HG02870 (cell line): ENCODE data around the gene GOLGA6B.
"Not testable (repeated sequence)": the region's sequence is repeated elsewhere in the genome, so short reads cannot be mapped to it uniquely, and the experiment has no call there.

Source experiments
- ATAC-seq: cut with Tn5 transposase; IDR thresholded peaks from one replicate; pipeline ENCODE4 v1.9.1; 2021; ENCODE audit warnings: mild to moderate bottlenecking, moderate library complexity; ENCODE audit not compliant: unreplicated experiment

The GOLGA6B gene

DNA sequence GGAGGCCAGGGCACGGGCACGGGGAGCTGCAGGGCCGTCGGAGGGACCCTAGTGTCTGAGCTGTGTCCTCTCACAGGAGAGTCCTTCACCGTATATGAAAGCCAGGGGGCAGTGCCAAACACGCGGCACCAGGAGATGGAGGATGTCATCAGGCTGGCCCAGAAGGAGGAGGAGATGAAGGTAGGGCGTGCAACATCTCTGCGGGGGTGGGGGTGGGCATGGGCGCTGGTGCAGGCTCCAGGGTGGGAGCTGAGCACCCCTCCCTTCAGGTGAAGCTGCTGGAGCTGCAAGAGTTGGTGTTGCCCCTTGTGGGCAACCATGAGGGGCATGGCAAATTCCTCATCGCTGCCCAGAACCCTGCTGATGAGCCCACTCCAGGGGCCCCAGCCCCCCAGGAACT, 11.2 kb downstream of the GOLGA6B start:
- not testable (repeated sequence) for ATAC-seq

DNA sequence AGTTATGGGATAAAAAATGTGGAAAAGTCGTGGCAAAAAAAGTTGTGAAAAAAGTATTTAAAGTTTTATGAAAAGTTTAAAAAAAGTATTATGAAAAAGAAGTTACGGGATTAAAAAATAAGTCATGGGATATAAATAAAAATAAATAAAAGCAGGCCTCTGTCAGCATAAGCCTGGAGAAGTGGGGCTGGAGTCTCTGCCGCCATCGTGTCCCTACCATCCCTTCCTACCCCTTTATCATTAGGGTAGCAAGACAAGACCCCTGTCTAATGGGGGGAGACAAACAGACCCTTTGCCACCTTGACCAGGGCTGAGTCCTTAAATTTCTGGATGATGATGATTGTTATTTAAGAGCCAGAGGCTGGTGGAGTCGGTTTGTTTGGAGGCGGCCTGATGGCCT, 15.3 kb downstream of the GOLGA6B start:
- ATAC-seq = not testable (repeated sequence)

- peak; percentile 69 for ATAC-seq
These were observed 16.3 kb downstream of the GOLGA6B start for GRCh38 chr15:72670656-72671352.

DNA sequence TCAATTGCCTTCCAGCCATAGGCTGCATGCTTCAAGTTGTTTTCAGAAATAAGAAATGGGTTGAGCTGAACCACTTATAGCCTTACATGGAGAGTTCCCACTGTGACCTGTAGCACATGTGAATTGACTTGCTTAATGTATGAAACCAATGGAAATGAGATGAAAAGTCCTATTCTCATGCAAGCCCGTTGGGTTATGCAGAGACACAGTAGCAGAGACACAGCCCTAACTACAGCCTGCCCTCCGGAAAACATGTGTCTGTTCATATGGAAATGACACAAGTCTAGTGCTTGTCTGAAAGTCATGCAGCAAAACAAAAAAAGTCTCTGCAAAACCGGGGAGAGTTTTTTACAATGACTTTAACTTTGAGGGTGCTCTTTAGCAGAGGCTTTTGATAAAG, 17.0 kb downstream of the GOLGA6B start:
- no peak for ATAC-seq

- ATAC-seq = no peak
These were observed 22.3 kb downstream of the GOLGA6B start for GRCh38 chr15:72676838-72677237.

DNA sequence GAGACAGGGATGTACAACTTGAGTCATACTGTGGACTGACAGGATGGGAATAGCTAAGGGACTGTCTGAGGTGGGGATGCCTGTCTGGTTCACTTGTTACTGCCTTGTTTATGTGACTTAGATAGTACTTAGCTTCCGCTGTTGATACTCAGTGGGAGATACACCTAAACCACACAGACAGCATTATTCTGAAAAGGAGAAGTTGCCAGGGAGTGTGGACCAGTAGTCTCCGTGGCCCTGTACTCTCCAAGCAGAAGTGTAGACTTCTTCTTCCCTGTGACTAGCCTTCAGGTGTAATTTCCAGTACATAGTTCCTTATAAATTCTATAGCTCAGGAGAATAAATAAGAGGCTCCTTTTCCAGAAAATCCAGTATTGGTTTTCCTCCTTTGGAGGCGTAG, 26.4 kb downstream of the GOLGA6B start:
- ATAC-seq = no peak

DNA sequence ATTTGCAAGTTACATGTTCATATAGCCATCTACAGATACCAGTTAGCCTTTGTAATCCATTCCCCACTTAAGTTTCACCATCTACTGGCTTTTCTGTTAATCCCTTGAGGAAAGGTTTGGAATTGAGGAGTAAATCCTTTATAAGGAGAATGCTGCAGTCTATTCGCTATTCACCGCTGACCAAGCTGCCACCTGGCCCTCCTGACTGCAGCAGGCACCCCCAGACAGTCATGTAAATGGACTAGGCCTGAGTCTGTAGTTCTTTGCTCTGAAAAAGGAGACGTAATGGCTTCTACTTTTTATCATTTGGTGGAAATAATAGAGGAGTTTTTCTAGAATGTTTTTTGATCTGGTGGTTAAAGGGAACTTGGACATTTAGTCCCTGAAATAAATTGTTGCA, 28.3 kb downstream of the GOLGA6B start:
- no peak for ATAC-seq

DNA sequence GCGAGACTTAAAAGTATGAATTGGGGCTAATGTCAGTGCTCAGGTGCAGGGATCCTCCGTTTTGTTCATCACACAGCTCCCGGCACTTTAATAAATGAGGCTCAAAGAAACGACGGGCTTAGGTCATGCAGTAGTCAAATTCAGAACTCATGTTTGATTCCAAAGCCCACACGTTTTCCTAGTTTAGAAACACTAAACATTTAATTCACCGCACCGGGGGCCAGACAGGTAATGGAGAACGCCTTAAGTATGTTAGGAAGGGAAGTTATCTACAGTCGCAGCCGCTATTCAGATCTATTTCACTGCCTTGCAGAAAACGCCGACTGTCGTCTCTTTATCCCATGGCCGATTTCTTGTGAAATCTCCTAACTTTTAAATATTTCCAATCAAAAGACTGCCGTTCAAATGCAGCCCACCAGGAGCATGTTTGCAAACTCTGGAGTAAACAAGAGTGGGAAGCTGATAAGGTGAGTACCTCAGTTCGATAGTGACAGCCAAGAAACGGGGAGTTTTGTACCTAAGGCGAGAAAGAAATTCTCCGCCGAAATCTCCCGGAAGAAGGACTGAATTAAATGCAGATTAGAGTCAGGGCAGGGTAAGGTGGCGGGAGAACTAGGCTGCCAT, 30.9 kb downstream of the GOLGA6B start:
- no peak for ATAC-seq

DNA sequence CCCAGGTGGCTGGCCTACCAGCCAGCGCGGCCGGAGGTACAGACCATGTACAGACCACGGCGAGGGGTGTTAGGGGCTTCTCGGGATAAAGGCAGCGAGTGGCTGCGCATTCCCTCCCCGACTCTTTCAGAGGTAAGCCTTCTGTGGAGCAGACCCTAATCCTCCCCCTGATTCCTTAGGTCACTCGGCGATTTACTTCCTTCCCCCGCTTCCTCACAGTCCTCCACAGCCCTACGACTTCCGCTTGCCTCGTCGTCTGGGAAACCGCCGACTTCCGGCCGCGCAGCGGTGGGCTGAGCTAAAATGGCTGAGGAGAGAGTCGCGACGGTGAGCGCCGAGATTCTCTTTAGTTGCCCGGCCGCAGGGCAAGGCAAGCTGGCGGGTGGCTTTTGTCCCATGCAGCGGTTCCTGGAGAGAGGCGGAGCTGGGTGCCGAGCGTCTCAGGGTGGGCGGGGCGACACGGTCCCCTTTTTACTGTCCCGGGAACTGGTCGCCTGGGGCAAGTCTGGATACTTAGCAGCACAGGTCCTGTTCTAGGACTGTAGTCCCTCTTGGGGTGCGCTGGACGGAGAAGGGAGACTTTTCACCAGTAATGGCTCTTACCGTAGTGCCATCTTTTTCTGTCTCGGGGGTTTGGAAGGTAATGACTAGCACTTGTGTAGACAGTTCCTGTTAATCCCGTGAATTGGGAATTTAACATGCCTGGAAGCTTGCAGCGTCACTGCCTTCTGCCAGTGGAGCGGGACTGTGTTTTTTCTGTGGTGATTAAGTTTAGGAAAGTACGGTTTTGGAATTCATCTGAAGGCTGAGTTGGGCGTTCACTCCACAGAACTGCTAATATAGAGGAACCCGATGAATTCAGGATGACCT, 31.7 kb downstream of the GOLGA6B start, which contains the start of the genes BBS4 and HIGD2B:
BBS4 (plus strand) TSS at position 283 of the 870 bp plus-strand sequence; CDS start at position 304, 21 bp downstream.
HIGD2B (minus strand) TSS at position 258 of the 870 bp plus-strand sequence. CDS start 9,808 bp downstream, outside the sequence.
- ATAC-seq = peak; percentile 95

GRCh38 chr15:72688697-72689096, 34.2 kb downstream of the GOLGA6B start:
- ATAC-seq = no peak

GRCh38 chr15:72690938-72691337, 36.4 kb downstream of the GOLGA6B start:
- no peak for ATAC-seq

DNA sequence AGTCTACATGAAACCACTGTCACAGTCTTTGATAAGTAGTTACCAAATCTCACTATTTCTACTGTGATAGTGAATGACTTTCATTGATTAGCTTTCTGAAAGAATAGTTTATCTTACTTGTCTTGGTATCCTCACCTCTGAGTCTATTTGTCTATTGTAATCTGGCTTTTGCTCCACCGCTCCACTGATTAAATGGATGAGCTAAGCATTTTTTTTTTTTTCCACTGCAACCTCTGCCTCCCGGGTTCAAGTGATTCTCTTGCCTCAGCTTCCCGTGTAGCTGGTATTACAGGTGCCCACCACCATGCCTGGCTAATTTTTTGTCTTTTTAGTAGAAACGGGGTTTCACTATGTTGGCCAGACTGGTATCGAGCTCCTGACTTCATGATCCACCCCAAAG, 44.4 kb downstream of the GOLGA6B start:
- no peak for ATAC-seq

GRCh38 chr15:72700076-72700475, 45.6 kb downstream of the GOLGA6B start:
- no peak for ATAC-seq

- no peak for ATAC-seq
These were observed 51.8 kb downstream of the GOLGA6B start for GRCh38 chr15:72706266-72706665.

DNA sequence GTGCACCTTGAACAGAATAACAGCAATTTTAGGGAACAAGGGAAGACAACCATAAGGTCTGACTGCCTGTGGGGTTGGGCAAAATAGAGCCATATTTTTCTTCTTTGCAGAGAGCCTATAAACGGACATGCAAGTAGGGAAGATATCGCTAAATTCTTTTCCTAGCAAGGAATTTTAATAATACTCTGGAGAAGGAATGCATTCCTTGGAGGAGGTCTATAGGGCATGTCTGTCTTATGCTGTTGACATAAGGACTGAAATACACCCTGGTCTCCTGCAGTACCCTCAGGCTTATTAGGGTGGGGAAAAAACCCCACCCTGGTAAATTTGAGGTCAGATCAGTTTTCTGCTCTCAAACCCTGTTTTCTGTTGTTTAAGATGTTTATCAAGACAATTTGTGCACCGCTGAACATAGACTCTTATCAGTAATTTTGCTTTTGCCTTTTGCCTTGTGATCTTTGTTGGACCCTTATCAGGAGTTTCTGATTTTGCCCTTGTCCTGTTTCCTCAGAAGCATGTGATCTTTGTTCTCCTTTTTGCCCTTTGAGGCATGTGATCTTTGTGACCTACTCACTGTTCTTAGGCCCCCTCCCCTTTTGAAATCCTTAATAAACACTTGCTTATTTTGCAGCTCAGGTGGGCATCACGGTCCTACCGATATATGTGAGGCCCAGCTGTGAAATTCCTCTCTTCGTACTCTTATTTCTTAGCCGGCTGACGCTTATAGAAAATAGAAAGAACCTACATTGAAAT, 54.2 kb downstream of the GOLGA6B start:
- ATAC-seq = not testable (repeated sequence)
